Thoracic aorta (tissue), 2 donors: ENCODE results near the gene SPECC1. TPM values are rescaled to one million over a fixed set of nuclear protein-coding genes. Genes with fewer than 3 reads are reported as not detected.
A peak's percentile ranks its signal among the peaks of the same experiment; 100 is the strongest.

ENCODE experiments used
- ATAC-seq: fragments of 150-250 bp; one replicate; pipeline ENCODE4 v1.8.0; 2017; ENCODE audit warnings: low read depth; ENCODE audit not compliant: insufficient number of reproducible peaks, low FRiP score
- DNase-seq: peaks from one replicate; pipeline ENCODE4 v3.0.0-alpha.2; 2020; ENCODE audit warnings: low spot score
- H3K27ac ChIP-seq, 2 donors: fragments of 200-600 bp; sonication (generic); 1 replicate in 1 of 2; 2 replicates in 1 of 2; pipeline ENCODE4 v1.5.1; 2016; ENCODE audit warnings: mild to moderate bottlenecking in 2 of 2, moderate library complexity in 2 of 2
- H3K27me3 ChIP-seq: fragments of 200-600 bp; sonication (generic); replicated peaks from 2 replicates; pipeline ENCODE4 v1.6.0; 2016; ENCODE audit warnings: mild to moderate bottlenecking; ENCODE audit not compliant: insufficient read depth
- H3K36me3 ChIP-seq: fragments of 200-600 bp; sonication (generic); one replicate; pipeline ENCODE4 v1.5.1; 2016
- H3K4me1 ChIP-seq, 2 donors: fragments of 200-600 bp; sonication (generic); 1 replicate in 1 of 2; 2 replicates in 1 of 2; pipeline versions ENCODE4 v1.5.1 to v1.6.0; 2016; ENCODE audit warnings: low read depth in 2 of 2, mild to moderate bottlenecking in 1 of 2; ENCODE audit not compliant: control insufficient read depth in 1 of 2
- H3K4me3 ChIP-seq: fragments of 200-600 bp; sonication (generic); 2 replicates; pipeline ENCODE4 v1.5.1; 2016; ENCODE audit warnings: mild to moderate bottlenecking
- H3K9me3 ChIP-seq: fragments of 200-600 bp; sonication (generic); 2 replicates; pipeline ENCODE4 v1.5.1; 2016
- CTCF ChIP-seq: fragments of 200-600 bp; sonication (generic); IDR thresholded peaks from one replicate; pipeline ENCODE4 v1.5.1; 2019; ENCODE audit warnings: antibody characterized with exemption
- total RNA-seq, 2 donors: library from RNA; depleted of rRNA; stranded (reverse); fragments of >200 nt; gene quantifications; one replicate each; pipeline versions ENCODE4 v1.1.0 to v1.2.3, GENCODE V29; 2016

SPECC1 gene
- total RNA-seq, 2 donors from 2014 or later = 89.8 to 91.9 TPM

DNA sequence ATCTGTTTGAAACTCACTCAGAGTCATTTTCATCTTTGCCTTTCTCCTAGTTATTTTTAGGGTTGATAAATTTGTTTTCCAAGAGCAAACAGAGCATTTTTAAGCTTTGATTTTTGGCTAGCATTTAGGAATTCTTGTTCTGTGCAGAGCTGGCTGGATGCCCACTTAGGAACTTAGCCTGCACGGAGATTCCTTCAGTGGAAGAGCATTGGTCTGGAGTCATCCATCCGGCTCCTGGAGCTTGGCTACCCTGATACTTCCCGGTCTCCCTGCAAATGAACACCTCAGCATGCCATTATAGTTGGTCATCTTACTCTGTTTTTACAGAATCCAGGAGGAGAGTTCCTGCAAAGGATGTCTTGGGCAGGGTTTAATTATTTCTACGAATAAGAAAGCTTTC lies 57.1 kb downstream of the SPECC1 start:
- peak overlapping the region; percentile 42 for H3K4me3 ChIP-seq
- DNase-seq (peak; percentile 22), ATAC-seq (no peak)
- H3K27me3 ChIP-seq = no peaks in the 10 kb centered on the region
- peaks cover 32 to 46% of the 10 kb centered on the region in 2 donors for H3K4me1 ChIP-seq
- H3K27ac ChIP-seq = peak overlapping the region; percentile 86 to 95
- H3K36me3 ChIP-seq = no peaks in the 10 kb centered on the region
- H3K9me3 ChIP-seq = no peaks in the 10 kb centered on the region
- TF ChIP-seq CTCF = no peak

GRCh38 chr17:20067711-20068110 lies 58.6 kb downstream of the SPECC1 start:
- no peak for TF ChIP-seq CTCF
- Histone ChIP-seq H3K36me3 (no peaks in the 10 kb centered on the region), H3K27me3 (no peaks in the 10 kb centered on the region), H3K4me1 (peaks cover 39 to 52% of the 10 kb centered on the region in 2 donors), H3K4me3 (no peak overlapping the region), H3K9me3 (no peaks in the 10 kb centered on the region), H3K27ac (peak overlapping the region; percentile 15 to 16)
- DNase-seq = no peak
- no peak for ATAC-seq

- TF ChIP-seq CTCF = no peak
- H3K4me3 ChIP-seq = no peak overlapping the region
- no peaks in the 10 kb centered on the region for H3K9me3 ChIP-seq
- H3K27me3 ChIP-seq = no peaks in the 10 kb centered on the region
- peak overlapping the region in 1 of 2 donors; percentile 16 for H3K27ac ChIP-seq
- ATAC-seq (no peak), DNase-seq (no peak)
- no peaks in the 10 kb centered on the region for H3K36me3 ChIP-seq
- H3K4me1 ChIP-seq = peaks cover 37 to 51% of the 10 kb centered on the region in 2 donors
Observed at GRCh38 chr17:20068445-20068844, 59.3 kb downstream of the SPECC1 start.

GRCh38 chr17:20071824-20072691 lies 62.9 kb downstream of the SPECC1 start:
- ATAC-seq (no peak), DNase-seq (no peak)
- Histone ChIP-seq H3K4me3 (no peak overlapping the region), H3K4me1 (peaks cover 32 to 46% of the 10 kb centered on the region in 2 donors), H3K9me3 (no peaks in the 10 kb centered on the region), H3K36me3 (no peaks in the 10 kb centered on the region), H3K27me3 (no peaks in the 10 kb centered on the region), H3K27ac (peak overlapping the region; percentile 70 to 78)
- TF ChIP-seq CTCF = no peak

DNA sequence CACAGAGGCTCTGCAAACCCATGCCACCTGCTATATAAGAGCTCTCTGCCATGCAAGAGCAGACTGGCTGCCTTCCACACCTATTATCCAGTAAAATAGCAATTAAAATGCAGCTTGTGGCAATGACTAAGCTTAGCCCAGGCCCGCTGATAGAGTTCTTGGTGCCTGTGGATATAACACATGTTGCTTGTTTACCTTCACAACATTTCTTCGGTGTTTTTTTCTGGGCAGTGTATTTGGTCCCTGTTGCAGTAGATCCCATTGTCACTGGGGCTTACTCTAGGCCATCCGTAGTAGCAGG lies 63.5 kb downstream of the SPECC1 start:
- H3K4me1 ChIP-seq = peaks cover 32 to 52% of the 10 kb centered on the region in 2 donors

More for the DNA sequence above, 63.5 kb downstream of the SPECC1 start:
- TF ChIP-seq CTCF = no peak
- no peaks in the 10 kb centered on the region for H3K27me3 ChIP-seq
- H3K4me3 ChIP-seq = no peak overlapping the region
- H3K27ac ChIP-seq = peak overlapping the region; percentile 70 to 78
- ATAC-seq (no peak), DNase-seq (no peak)
- H3K36me3 ChIP-seq = no peaks in the 10 kb centered on the region
- no peaks in the 10 kb centered on the region for H3K9me3 ChIP-seq
